MM.1S (cell line): Measurements from ENCODE around the gene ARVCF.

ENCODE experiments used
- DNase-seq: peaks from one replicate; pipeline ENCODE4 v3.0.0-alpha.2; 2015
- H2AFZ ChIP-seq: fragments of 300-600 bp; sonication (generic); 2 replicates; pipeline ENCODE4 v1.6.0; 2016; ENCODE audit warnings: antibody characterized with exemption, low read length
- H3F3A ChIP-seq: fragments of 300-600 bp; sonication (generic); 2 replicates; pipeline ENCODE4 v1.6.1; 2016; ENCODE audit warnings: mild to moderate bottlenecking, antibody characterized with exemption, low read length, moderate library complexity, mixed read lengths; ENCODE audit not compliant: insufficient read depth
- H3K27ac ChIP-seq: fragments of 300-600 bp; sonication (generic); 2 replicates; pipeline ENCODE4 v1.5.1; 2016; ENCODE audit warnings: mild to moderate bottlenecking, low read length
- H3K27me3 ChIP-seq: fragments of 300-600 bp; sonication (generic); replicated peaks from 2 replicates; pipeline ENCODE4 v1.6.0; 2016; ENCODE audit warnings: low read length; ENCODE audit not compliant: insufficient read depth
- H3K36me3 ChIP-seq: fragments of 300-600 bp; sonication (generic); replicated peaks from 2 replicates; pipeline ENCODE4 v1.6.1; 2016; ENCODE audit warnings: mild to moderate bottlenecking, low read length, mixed read lengths; ENCODE audit not compliant: insufficient read depth
- H3K4me1 ChIP-seq: fragments of 300-600 bp; sonication (generic); 2 replicates; pipeline ENCODE4 v1.6.1; 2016; ENCODE audit warnings: low read length, mixed read lengths
- H3K4me2 ChIP-seq: fragments of 300-600 bp; sonication (generic); 2 replicates; pipeline ENCODE4 v1.6.0; 2016; ENCODE audit warnings: low read depth, low read length
- H3K4me3 ChIP-seq: fragments of 300-600 bp; sonication (generic); 2 replicates; pipeline ENCODE4 v1.5.1; 2016; ENCODE audit warnings: low read length, mixed read lengths
- H3K79me2 ChIP-seq: fragments of 300-600 bp; sonication (generic); 2 replicates; pipeline ENCODE4 v1.6.1; 2016; ENCODE audit warnings: mixed run types, low read length, mixed read lengths
- H3K9ac ChIP-seq: fragments of 300-600 bp; sonication (generic); 2 replicates; pipeline ENCODE4 v1.6.1; 2016; ENCODE audit warnings: low read length, mixed read lengths
- H3K9me2 ChIP-seq: fragments of 300-600 bp; sonication (generic); replicated peaks from 2 replicates; pipeline ENCODE4 v1.6.1; 2016; ENCODE audit warnings: mild to moderate bottlenecking, low read length, mixed read lengths; ENCODE audit not compliant: insufficient read depth
- H3K9me3 ChIP-seq: fragments of 300-600 bp; sonication (generic); replicated peaks from 2 replicates; pipeline ENCODE4 v1.6.1; 2016; ENCODE audit warnings: mild to moderate bottlenecking, low read length, mixed read lengths; ENCODE audit not compliant: insufficient read depth
- H4K20me1 ChIP-seq: fragments of 300-600 bp; sonication (generic); 2 replicates; pipeline ENCODE4 v1.6.1; 2016; ENCODE audit warnings: mild to moderate bottlenecking, low read length, moderate library complexity, mixed read lengths; ENCODE audit not compliant: insufficient read depth
- CTCF ChIP-seq: fragments of 300-600 bp; sonication (generic); IDR thresholded peaks from 2 replicates; pipeline ENCODE4 v1.5.1; 2016; ENCODE audit warnings: antibody characterized with exemption, low read length, mixed read lengths
- EZH2 ChIP-seq: fragments of 300-600 bp; sonication (generic); optimal IDR thresholded peaks from 2 replicates; pipeline ENCODE3; 2017; ENCODE audit warnings: low read depth, mild to moderate bottlenecking, antibody characterized with exemption, low read length, mixed read lengths
- EZH2phosphoT487 ChIP-seq: fragments of 300-600 bp; sonication (generic); IDR thresholded peaks from 2 replicates; pipeline ENCODE4 v1.6.1; 2018; ENCODE audit warnings: antibody characterized with exemption, low read length

Gene ARVCF

GRCh38 chr22:19955241-19956128 lies 61.1 kb downstream of the ARVCF start:
- no peaks in the 10 kb centered on the region for H3K9me3 ChIP-seq
- H3K9me2 ChIP-seq: no peaks in the 10 kb centered on the region
- H3F3A ChIP-seq: no peaks in the 10 kb centered on the region
- no peak overlapping the region for H3K4me3 ChIP-seq
- H3K9ac ChIP-seq: no peak overlapping the region
- H3K36me3 ChIP-seq: no peaks in the 10 kb centered on the region
- H2AFZ ChIP-seq: no peak overlapping the region
- no peak for TF ChIP-seq EZH2
- no peak for TF ChIP-seq EZH2phosphoT487
- no peak for TF ChIP-seq CTCF
- H3K79me2 ChIP-seq: no peaks in the 10 kb centered on the region
- H3K4me1 ChIP-seq: no peaks in the 10 kb centered on the region
- no peak overlapping the region for H3K27ac ChIP-seq
- H3K27me3 ChIP-seq: no peaks in the 10 kb centered on the region
- no peak for DNase-seq
- no peaks in the 10 kb centered on the region for H4K20me1 ChIP-seq
- no peak overlapping the region for H3K4me2 ChIP-seq

GRCh38 chr22:19951346-19951745 lies 65.3 kb downstream of the ARVCF start:
- no peaks in the 10 kb centered on the region for H3K4me1 ChIP-seq
- no peaks in the 10 kb centered on the region for H3K9me3 ChIP-seq
- TF ChIP-seq EZH2phosphoT487 (no peak), CTCF (no peak), EZH2 (no peak)
- H4K20me1 ChIP-seq: no peaks in the 10 kb centered on the region
- H2AFZ ChIP-seq: no peak overlapping the region
- no peaks in the 10 kb centered on the region for H3K27me3 ChIP-seq
- H3F3A ChIP-seq: no peaks in the 10 kb centered on the region
- H3K27ac ChIP-seq: no peak overlapping the region
- no peak overlapping the region for H3K4me3 ChIP-seq
- no peak overlapping the region for H3K4me2 ChIP-seq
- no peak overlapping the region for H3K9ac ChIP-seq
- DNase-seq: no peak
- no peaks in the 10 kb centered on the region for H3K9me2 ChIP-seq
- H3K36me3 ChIP-seq: no peaks in the 10 kb centered on the region
- no peaks in the 10 kb centered on the region for H3K79me2 ChIP-seq

GRCh38 chr22:19948057-19948760 lies 68.4 kb downstream of the ARVCF start:
- H2AFZ ChIP-seq: no peak overlapping the region
- no peak for TF ChIP-seq EZH2
- no peak for TF ChIP-seq EZH2phosphoT487
- TF ChIP-seq CTCF: no peak
- H3F3A ChIP-seq: no peaks in the 10 kb centered on the region; the same call in 1 of the 2 replicates
- peaks cover 1% of the 10 kb centered on the region for H3K79me2 ChIP-seq
- no peak overlapping the region for H3K4me2 ChIP-seq
- no peaks in the 10 kb centered on the region for H3K9me3 ChIP-seq
- H3K9me2 ChIP-seq: no peaks in the 10 kb centered on the region
- H3K9ac ChIP-seq: no peak overlapping the region
- H3K27me3 ChIP-seq: no peaks in the 10 kb centered on the region
- DNase-seq: no peak
- H4K20me1 ChIP-seq: no peaks in the 10 kb centered on the region
- H3K4me1 ChIP-seq: no peaks in the 10 kb centered on the region
- no peaks in the 10 kb centered on the region for H3K36me3 ChIP-seq
- no peak overlapping the region for H3K4me3 ChIP-seq
- H3K27ac ChIP-seq: no peak overlapping the region
